UCSD-AML1 (cell line): Measurements from ENCODE around the gene NT5M.
"Not testable (repeated sequence)": the region's sequence is repeated elsewhere in the genome, so short reads cannot be mapped to it uniquely, and the experiment has no call there.

Experiments
- DNase-seq: peaks from one replicate; lab custom pipeline; 2025; ENCODE audit not compliant: unreplicated experiment; lab: John Stamatoyannopoulos, UW

NT5M gene

GRCh38 chr17:17370711-17371110 is 67.5 kb downstream of the NT5M start:
- no peak for DNase-seq

- no peak for DNase-seq
Measured at GRCh38 chr17:17372856-17373520, 69.8 kb downstream of the NT5M start.

GRCh38 chr17:17375841-17376240 is 72.7 kb downstream of the NT5M start:
- DNase-seq: no peak

GRCh38 chr17:17376362-17376761 is 73.2 kb downstream of the NT5M start:
- DNase-seq: no peak

GRCh38 chr17:17377071-17377967 is 74.1 kb downstream of the NT5M start:
- no peak for DNase-seq

- no peak for DNase-seq
Measured at GRCh38 chr17:17379197-17379991, 76.2 kb downstream of the NT5M start.

- DNase-seq: no peak
Measured at GRCh38 chr17:17380145-17380925, 77.2 kb downstream of the NT5M start.

GRCh38 chr17:17381446-17382064 is 78.4 kb downstream of the NT5M start:
- no peak for DNase-seq

GRCh38 chr17:17382065-17382459 is 78.9 kb downstream of the NT5M start:
- DNase-seq: no peak

GRCh38 chr17:17382971-17383370 is 79.8 kb downstream of the NT5M start:
- no peak for DNase-seq

- not testable (repeated sequence) for DNase-seq
Measured at GRCh38 chr17:17383431-17384290, 80.5 kb downstream of the NT5M start.

- no peak for DNase-seq
Measured at GRCh38 chr17:17384291-17384615, 81.1 kb downstream of the NT5M start.

GRCh38 chr17:17384961-17385360 is 81.8 kb downstream of the NT5M start:
- no peak for DNase-seq

GRCh38 chr17:17385491-17385890 is 82.3 kb downstream of the NT5M start:
- no peak for DNase-seq

GRCh38 chr17:17386094-17386800 is 83.1 kb downstream of the NT5M start:
- DNase-seq: no peak

- no peak for DNase-seq
Measured at GRCh38 chr17:17387017-17387497, 83.9 kb downstream of the NT5M start.

- no peak for DNase-seq
Measured at GRCh38 chr17:17387498-17388362, 84.6 kb downstream of the NT5M start.
